AG10803 (cell line): ENCODE measurements around the gene SLC26A9.
A peak's percentile ranks its signal among the peaks of the same experiment; 100 is the strongest.

Source experiments
- DNase-seq: peaks from one replicate; pipeline ENCODE4 v3.0.0; 2010; ENCODE audit warnings: low read depth
- H3K4me3 ChIP-seq: 2 replicates; pipeline ENCODE4 v1.5.1; 2011; ENCODE audit warnings: mild to moderate bottlenecking, low read length, control low read depth
- TF ChIP-seq, protein P1 (sequence below): conservative IDR thresholded peaks from 2 replicates; pipeline ENCODE4 v1.5.1; 2011; ENCODE audit warnings: mild to moderate bottlenecking, low read length, control low read depth, inconsistent platforms

The SLC26A9 gene

DNA sequence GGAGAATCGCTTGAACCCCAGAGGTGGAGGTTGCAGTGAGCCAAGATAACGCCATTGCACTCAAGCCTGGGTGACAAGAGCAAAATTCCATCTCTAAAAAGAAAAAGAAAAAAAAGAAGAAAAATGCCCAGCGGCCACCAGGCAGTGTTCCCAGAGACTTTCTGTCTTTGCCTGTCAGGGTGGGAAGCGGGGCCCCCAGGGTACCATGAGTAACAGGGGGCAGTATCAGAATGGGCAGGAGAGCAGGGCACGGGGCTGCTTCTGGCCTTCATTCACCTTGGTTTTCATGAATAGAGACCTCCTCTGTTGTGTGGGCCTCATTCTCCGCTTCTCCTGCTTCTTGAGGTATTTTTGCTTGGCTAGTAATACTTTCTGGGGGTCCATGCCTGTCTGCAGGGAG lies 20.4 kb downstream of the SLC26A9 start:
- TF ChIP-seq, protein P1, sequence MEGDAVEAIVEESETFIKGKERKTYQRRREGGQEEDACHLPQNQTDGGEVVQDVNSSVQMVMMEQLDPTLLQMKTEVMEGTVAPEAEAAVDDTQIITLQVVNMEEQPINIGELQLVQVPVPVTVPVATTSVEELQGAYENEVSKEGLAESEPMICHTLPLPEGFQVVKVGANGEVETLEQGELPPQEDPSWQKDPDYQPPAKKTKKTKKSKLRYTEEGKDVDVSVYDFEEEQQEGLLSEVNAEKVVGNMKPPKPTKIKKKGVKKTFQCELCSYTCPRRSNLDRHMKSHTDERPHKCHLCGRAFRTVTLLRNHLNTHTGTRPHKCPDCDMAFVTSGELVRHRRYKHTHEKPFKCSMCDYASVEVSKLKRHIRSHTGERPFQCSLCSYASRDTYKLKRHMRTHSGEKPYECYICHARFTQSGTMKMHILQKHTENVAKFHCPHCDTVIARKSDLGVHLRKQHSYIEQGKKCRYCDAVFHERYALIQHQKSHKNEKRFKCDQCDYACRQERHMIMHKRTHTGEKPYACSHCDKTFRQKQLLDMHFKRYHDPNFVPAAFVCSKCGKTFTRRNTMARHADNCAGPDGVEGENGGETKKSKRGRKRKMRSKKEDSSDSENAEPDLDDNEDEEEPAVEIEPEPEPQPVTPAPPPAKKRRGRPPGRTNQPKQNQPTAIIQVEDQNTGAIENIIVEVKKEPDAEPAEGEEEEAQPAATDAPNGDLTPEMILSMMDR: no peak
- DNase-seq: no peak
- H3K4me3 ChIP-seq: no peak overlapping the region

DNA sequence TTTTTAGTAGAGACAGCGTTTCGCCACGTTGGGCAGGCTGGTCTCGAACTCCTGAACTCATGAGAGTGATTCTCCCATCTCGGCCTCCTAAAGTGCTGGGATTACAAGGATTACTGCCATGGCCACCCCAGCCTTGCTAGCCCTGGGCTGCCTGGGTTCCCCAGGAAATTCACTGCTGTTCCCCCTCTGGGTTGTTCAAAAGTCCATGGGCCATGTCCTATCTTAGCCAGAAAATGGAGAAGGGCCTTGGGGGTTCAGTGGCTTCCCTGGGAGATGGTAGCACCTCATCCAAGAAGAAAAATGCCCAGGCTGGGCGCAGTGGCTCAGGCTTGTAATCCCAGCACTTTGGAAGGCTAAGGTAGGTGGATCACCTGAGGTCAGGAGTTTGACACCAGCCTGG lies 20.9 kb downstream of the SLC26A9 start:
- TF ChIP-seq, protein P1: no peak
- no peak overlapping the region for H3K4me3 ChIP-seq
- DNase-seq: no peak

DNA sequence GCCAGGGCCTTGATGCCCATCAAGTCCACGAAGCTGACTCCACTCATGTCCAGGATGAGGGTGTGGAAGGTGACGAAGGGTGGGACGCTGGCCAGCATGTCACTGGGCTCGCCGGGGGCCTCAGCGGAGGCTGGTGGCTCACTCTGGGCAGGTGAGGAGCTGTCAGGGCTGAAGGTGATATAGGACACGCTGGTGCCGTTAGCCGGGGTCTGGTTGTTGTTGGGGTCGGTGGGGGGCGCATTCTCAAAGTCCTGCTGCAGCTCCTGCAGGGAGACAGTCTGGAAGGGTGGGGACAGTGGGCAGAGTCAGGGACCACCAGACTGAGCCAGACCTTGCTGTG lies 21.7 kb downstream of the SLC26A9 start:
- TF ChIP-seq, protein P1: no peak
- no peak for DNase-seq

DNA sequence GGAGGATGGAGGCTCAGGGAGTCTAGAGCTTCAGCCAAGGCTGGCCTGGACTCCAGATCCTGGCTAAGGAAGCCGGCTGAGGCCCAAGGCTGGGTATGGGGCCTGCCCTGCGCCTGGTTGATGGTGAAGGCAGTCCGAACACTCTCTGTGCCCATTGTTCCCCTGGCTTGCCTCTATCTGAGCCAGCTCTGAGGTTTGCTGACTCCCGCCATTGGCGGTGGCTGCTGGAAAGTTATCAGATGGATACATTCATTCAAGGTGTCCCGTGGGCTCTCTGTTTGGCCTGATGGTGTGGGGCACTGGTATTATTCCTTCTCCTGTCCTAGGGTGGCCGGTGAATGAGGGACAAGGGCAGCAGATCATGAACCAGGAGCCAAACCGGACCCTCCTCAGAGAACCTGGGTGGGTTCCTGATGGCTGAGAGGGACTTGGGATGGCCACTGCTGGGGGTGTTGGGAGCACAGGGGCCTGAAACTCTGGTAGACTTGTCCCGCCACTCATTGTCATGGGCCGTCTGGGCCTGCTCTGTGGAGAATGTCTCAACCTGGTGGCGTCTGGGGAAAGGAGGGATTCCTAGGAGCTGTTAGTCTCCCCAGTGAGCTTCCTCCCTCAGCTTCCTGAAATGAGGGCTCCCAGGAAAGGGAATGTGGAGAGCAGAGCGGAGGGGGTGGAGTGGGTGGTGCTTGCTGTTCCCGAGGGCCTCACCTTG lies 22.2 kb downstream of the SLC26A9 start:
- TF ChIP-seq, protein P1: no peak
- no peak for DNase-seq

More for the DNA sequence above, 21.7 kb downstream of the SLC26A9 start:
- no peak overlapping the region for H3K4me3 ChIP-seq

GRCh38 chr1:205920159-205920558 lies 23.1 kb downstream of the SLC26A9 start:
- no peak overlapping the region for H3K4me3 ChIP-seq
- peak; percentile 37 for DNase-seq
- TF ChIP-seq, protein P1: no peak

More for the DNA sequence above, 22.2 kb downstream of the SLC26A9 start:
- H3K4me3 ChIP-seq: no peak overlapping the region

DNA sequence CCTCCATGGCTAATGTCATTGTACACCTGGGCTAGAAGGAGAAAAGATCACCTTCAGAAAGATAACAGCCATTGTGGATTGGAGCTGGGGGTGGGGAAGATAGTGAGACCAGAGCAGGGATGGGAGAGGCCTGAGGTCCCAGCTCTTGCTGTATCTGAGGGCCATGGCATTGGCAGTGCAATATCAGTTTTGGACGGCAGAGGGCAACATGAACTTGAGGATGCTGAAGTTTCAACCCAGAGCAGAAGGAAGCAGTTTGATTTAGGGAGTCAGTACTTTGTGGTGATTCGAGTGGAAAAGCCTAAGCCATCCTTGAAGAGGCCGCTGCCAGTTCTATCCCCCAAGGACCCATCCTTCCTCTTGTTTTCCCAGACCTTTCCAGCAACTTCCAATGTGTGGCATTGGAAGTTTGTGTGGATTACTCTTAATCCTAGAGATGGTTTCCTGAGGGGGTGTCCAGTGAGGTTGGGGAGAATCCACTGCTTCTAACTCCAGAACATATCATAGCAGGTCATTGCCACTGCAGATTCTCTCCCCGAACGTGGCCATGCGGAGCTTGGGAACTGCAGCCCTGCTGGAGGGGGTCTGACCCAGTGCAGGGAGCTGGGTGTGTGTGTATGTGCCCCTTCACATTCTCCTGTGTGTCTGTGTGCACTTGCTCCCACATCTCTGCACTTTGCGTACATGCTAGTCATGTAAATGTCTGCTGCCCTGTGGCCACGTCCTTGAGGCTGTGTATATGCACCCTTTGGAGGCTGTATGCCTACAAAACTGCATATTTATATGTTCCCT lies 24.1 kb downstream of the SLC26A9 start:
- no peak overlapping the region for H3K4me3 ChIP-seq
- DNase-seq: peak; percentile 85
- TF ChIP-seq, protein P1: peak; percentile 97
